GM12878 (cell line): ENCODE results near the gene YTHDF2. TPM values are rescaled to one million over a fixed set of nuclear protein-coding genes. Genes with fewer than 3 reads are reported as not detected.

ENCODE experiments used
- ATAC-seq: fragments of 200-7000 bp; cut with Tn5 transposase; 3 replicates; pipeline ENCODE4 v1.9.1; 2020; ENCODE audit warnings: mild to moderate bottlenecking, moderate library complexity
- BruUV-seq: library from RNA; stranded (reverse); fragments of 400-500 nt; replicated peaks from 2 replicates; lab custom pipeline; 2021; lab: Mats Ljungman, UMichigan
- CTCF ChIA-PET: fragments of 300-600 bp; sonication (Branson Sonifier 250); formaldehyde crosslinking; extraction: SDS; loops from one replicate; lab custom pipeline; 2021; ENCODE audit warnings: inconsistent platforms; lab: Yijun Ruan, JAX
- POLR2A ChIA-PET: fragments of 350-600 bp; formaldehyde crosslinking; extraction: SDS; loops from one replicate; lab custom pipeline; 2021; ENCODE audit warnings: inconsistent platforms; lab: Charles Lee
- RAD21 ChIA-PET: fragments of 300-600 bp; sonication (Branson Sonifier 250); formaldehyde crosslinking; loops from one replicate; lab custom pipeline; 2023; ENCODE audit warnings: antibody characterized with exemption; ENCODE audit not compliant: unreplicated experiment; lab: Charles Lee
- SMC1A ChIA-PET: fragments of 300-600 bp; sonication (Branson Sonifier 250); formaldehyde crosslinking; loops from one replicate; lab custom pipeline; 2023; ENCODE audit not compliant: unreplicated experiment, uncharacterized antibody; lab: Charles Lee
- DNase-seq: peaks from one replicate; pipeline ENCODE4 v3.0.0-alpha.2; 2011; ENCODE audit warnings: low read depth, low spot score
- FAIRE-seq: peaks from 3 replicates; lab custom pipeline; 2011; peaks lifted over from hg19 to GRCh38; lab: Jason Lieb, UNC
- H2AFZ ChIP-seq: 2 replicates; pipeline ENCODE4 v1.6.0; 2011; ENCODE audit warnings: low read depth, low read length, control low read depth; ENCODE audit not compliant: control insufficient read depth
- H3K27ac ChIP-seq: 2 replicates; pipeline ENCODE4 v1.5.1; 2011; ENCODE audit warnings: control low read depth; ENCODE audit not compliant: control insufficient read depth, insufficient read depth
- H3K27me3 ChIP-seq, 2 experiments: replicated peaks in 1 of 2; 2 replicates each; pipeline versions ENCODE4 v1.6.0 to v1.6.1; 2011; ENCODE audit warnings: low read length in 1 of 2; ENCODE audit not compliant: control insufficient read depth in 2 of 2, insufficient read depth in 2 of 2
- H3K36me3 ChIP-seq, 2 experiments: 2 replicates each; pipeline ENCODE4 v1.5.1; 2011; ENCODE audit warnings: low read length in 1 of 2; ENCODE audit not compliant: control insufficient read depth in 2 of 2, insufficient read depth in 2 of 2
- H3K4me1 ChIP-seq: 2 replicates; pipeline ENCODE4 v1.6.1; 2011; ENCODE audit warnings: mild to moderate bottlenecking, low read length, moderate library complexity, mixed read lengths; ENCODE audit not compliant: control insufficient read depth, insufficient read depth
- H3K4me2 ChIP-seq: 2 replicates; pipeline ENCODE4 v1.6.0; 2011; ENCODE audit warnings: control low read depth; ENCODE audit not compliant: control insufficient read depth, insufficient read depth
- H3K4me3 ChIP-seq: fragments of 200-600 bp; sonication (generic); 2 replicates; pipeline ENCODE4 v1.5.1; 2016
- H3K79me2 ChIP-seq: 2 replicates; pipeline ENCODE4 v1.6.0; 2011; ENCODE audit warnings: low read length; ENCODE audit not compliant: control insufficient read depth, insufficient read depth
- H3K9ac ChIP-seq: 2 replicates; pipeline ENCODE4 v1.8.0; 2011; ENCODE audit warnings: low read length, control low read depth, mixed read lengths; ENCODE audit not compliant: control insufficient read depth, insufficient read depth
- H3K9me3 ChIP-seq: replicated peaks from 3 replicates; pipeline ENCODE4 v1.5.1; 2011; ENCODE audit warnings: mild to moderate bottlenecking, low read length; ENCODE audit not compliant: control insufficient read depth, insufficient read depth
- H4K20me1 ChIP-seq: 2 replicates; pipeline ENCODE4 v1.6.0; 2011; ENCODE audit not compliant: control insufficient read depth, insufficient read depth
- RCOR1 ChIP-seq: conservative IDR thresholded peaks from 2 replicates; pipeline ENCODE4 v1.6.1; 2012; ENCODE audit warnings: low read depth, low read length, improper control_type of control experiment
- STAT1 ChIP-seq: fragments of 450-650 bp; conservative IDR thresholded peaks from 2 replicates; pipeline ENCODE4 v1.6.1; 2014; ENCODE audit warnings: antibody characterized with exemption, mild to moderate bottlenecking
- SUZ12 ChIP-seq: fragments of 200-600 bp; sonication (generic); IDR thresholded peaks from one replicate; pipeline ENCODE4 v1.6.1; 2018; ENCODE audit warnings: antibody characterized with exemption, mild to moderate bottlenecking; ENCODE audit not compliant: unreplicated experiment
- ZBED1 ChIP-seq: IDR thresholded peaks from 2 replicates; pipeline ENCODE4 v1.6.1; 2016; ENCODE audit warnings: borderline replicate concordance
- WGBS: methylation state at CpG from one replicate; pipeline ENCODE4 v1.1.6; 2016; ENCODE audit warnings: low lambda C conversion rate; ENCODE audit not compliant: insufficient replicate concordance, insufficient coverage; ENCODE audit errors: missing lambda C conversion rate; 5-methylcytosine and 5-hydroxymethylcytosine counted together
- in situ Hi-C: fragments of 300-500 bp; cut with MboI; formaldehyde crosslinking; loops from 9 replicates; pipeline ENCODE4 v1.14.3; 2018; ENCODE audit warnings: mixed read lengths
- intact Hi-C: fragments of 100-400 bp; cut with micrococcal nuclease; formaldehyde crosslinking; loops from one replicate; pipeline ENCODE4 v1.14.2; 2022; ENCODE audit not compliant: unreplicated experiment
- polyA plus RNA-seq, 11 experiments: library from polyadenylated mRNA; depleted of rRNA in 4 of 11; unstranded in 6 of 11; stranded (reverse) in 5 of 11; fragments of >200 nt; fragmentation: Nextera tagmentation in 4 of 11; fragmentation: Illumina TruSeq in 1 of 11; extraction: Ambion mirVana in 4 of 11; extraction: Trizol in 1 of 11; gene quantifications; 1 replicate in 1 of 11; 2 replicates in 10 of 11; pipeline versions ENCODE4 v1.2.1 to v1.2.3, GENCODE V29; 2011 to 2016; ENCODE audit warnings: inconsistent platforms in 2 of 11, missing spikeins in 2 of 11, low read depth in 1 of 11
- total RNA-seq, 4 experiments: library from RNA; depleted of rRNA in 3 of 4; stranded (reverse); fragments of >200 nt in 3 of 4; fragmentation: Illumina TruSeq in 1 of 4; extraction: Trizol in 1 of 4; gene quantifications; 2 replicates each; pipeline versions ENCODE4 v1.2.1 to v1.2.3, GENCODE V29; 2013 to 2021
- TF ChIP-seq, protein P1 (sequence below): IDR thresholded peaks from 2 replicates; pipeline ENCODE4 v1.6.1; 2012; ENCODE audit warnings: low read depth, low read length, improper control_type of control experiment

The YTHDF2 gene
- total and polyA plus RNA-seq, 10 of the 15 experiments (the other 5 are each of a cell fraction or from before 2014, with no cell fraction given) = 42.4 to 121 (median 66.9) TPM

GRCh38 chr1:28807046-28807445 lies 70.3 kb downstream of the YTHDF2 start:
- no TSS peak for BruUV-seq
- intact Hi-C loops = no loop called here
- H3K79me2 ChIP-seq = no peaks in the 10 kb centered on the region
- no peaks in the 10 kb centered on the region for H3K4me1 ChIP-seq
- DNase-seq = no peak
- H3K9ac ChIP-seq = no peak overlapping the region
- H3K36me3 ChIP-seq = no peaks in the 10 kb centered on the region
- WGBS = 23% methylated on average over 4 of the region's 4 CpGs
- H3K27ac ChIP-seq = no peak overlapping the region
- POLR2A ChIA-PET = interaction anchor here (0.6 kb wide), 1 partner anchor 440 kb away, joined by 3 read pairs; no protein-coding TSS in a partner anchor
- no peaks in the 10 kb centered on the region for H4K20me1 ChIP-seq
- TF ChIP-seq, protein P1, sequence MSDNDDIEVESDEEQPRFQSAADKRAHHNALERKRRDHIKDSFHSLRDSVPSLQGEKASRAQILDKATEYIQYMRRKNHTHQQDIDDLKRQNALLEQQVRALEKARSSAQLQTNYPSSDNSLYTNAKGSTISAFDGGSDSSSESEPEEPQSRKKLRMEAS = no peak
- TF ChIP-seq SUZ12 = no peak
- in situ Hi-C loops = no loop called here
- no peak overlapping the region for H3K4me2 ChIP-seq
- no peak overlapping the region for H3K4me3 ChIP-seq
- ATAC-seq = no peak
- RAD21 ChIA-PET = interaction anchor here (0.7 kb wide), 1 partner anchor 162 kb away, joined by 3 read pairs; no protein-coding TSS in a partner anchor
- CTCF ChIA-PET = interaction anchor here (0.5 kb wide), 1 partner anchor 17 kb away, joined by 3 read pairs; no protein-coding TSS in a partner anchor
- H2AFZ ChIP-seq = no peak overlapping the region
- H3K27me3 ChIP-seq = no peaks in the 10 kb centered on the region; a peak in 1 of 4 replicates
- SMC1A ChIA-PET = no interaction called here
- no peak for FAIRE-seq
- no peaks in the 10 kb centered on the region; the same call in 2 of the 3 replicates for H3K9me3 ChIP-seq

GRCh38 chr1:28807986-28808385 lies 71.2 kb downstream of the YTHDF2 start:
- ChIA-PET CTCF (interaction anchor here (2.0 kb wide), 1 partner anchor 69 kb away, joined by 6 read pairs; no protein-coding TSS in a partner anchor), POLR2A (no interaction called here), RAD21 (no interaction called here), SMC1A (no interaction called here)
- ATAC-seq (no peak), DNase-seq (no peak), FAIRE-seq (no peak)
- intact Hi-C loops = no loop called here
- no peaks in the 10 kb centered on the region; the same call in 2 of the 3 replicates for H3K9me3 ChIP-seq
- no peaks in the 10 kb centered on the region for H3K36me3 ChIP-seq
- TF ChIP-seq ZBED1 (no peak), RCOR1 (no peak), STAT1 (no peak)
- no peaks in the 10 kb centered on the region; a peak in 1 of 4 replicates for H3K27me3 ChIP-seq
- H3K4me3 ChIP-seq = no peak overlapping the region
- no peak overlapping the region for H2AFZ ChIP-seq
- H4K20me1 ChIP-seq = no peaks in the 10 kb centered on the region
- H3K9ac ChIP-seq = no peak overlapping the region
- no TSS peak for BruUV-seq
- H3K27ac ChIP-seq = no peak overlapping the region
- no peak overlapping the region for H3K4me2 ChIP-seq
- no peaks in the 10 kb centered on the region for H3K4me1 ChIP-seq
- H3K79me2 ChIP-seq = no peaks in the 10 kb centered on the region
- 29% methylated on average over 2 of the region's 4 CpGs for WGBS
- in situ Hi-C loops = no loop called here
